ENCODE data around the gene IL1RAPL1. TPM values are rescaled to one million over a fixed set of nuclear protein-coding genes. Genes with fewer than 3 reads are reported as not detected.

IL1RAPL1 gene
- total and polyA plus RNA-seq, 4 experiments from 2014 or later: not detected

- CTCF ChIA-PET (ENCODE audit: partially characterized antibody): no interaction called here
- H3K27ac Mint-ChIP-seq: no peak overlapping the region
These were observed 1047.3 kb downstream of the IL1RAPL1 start for GRCh38 chrX:29634516-29634915.

GRCh38 chrX:29636331-29636730, 1049.1 kb downstream of the IL1RAPL1 start:
- H3K36me3 ChIP-seq (ENCODE audit: insufficient read depth, low read length): no peaks in the 10 kb centered on the region
- H3K4me1 Mint-ChIP-seq: no peaks in the 10 kb centered on the region
- POLR2A ChIA-PET (ENCODE audit: partially characterized antibody): no interaction called here
- CTCF ChIA-PET (ENCODE audit: partially characterized antibody): no interaction called here
- no peak overlapping the region for H3K27ac Mint-ChIP-seq
- H3K36me3 Mint-ChIP-seq: no peaks in the 10 kb centered on the region
- no peak overlapping the region for H3K4me3 Mint-ChIP-seq
- H3K4me3 ChIP-seq (ENCODE audit: low read length in 2 of 2): no peak overlapping the region
- H3K27me3 Mint-ChIP-seq: no peaks in the 10 kb centered on the region
- no peak overlapping the region for H3K27ac ChIP-seq (ENCODE audit: low read depth, low read length)
- intact Hi-C loops (cut with micrococcal nuclease): no loop called here
- peaks cover 0 to 7% (median 0%) of the 10 kb centered on the region in 8 donors for H3K9me3 Mint-ChIP-seq
- H3K4me1 ChIP-seq (ENCODE audit: insufficient read depth, low read length): no peaks in the 10 kb centered on the region
- no peaks in the 10 kb centered on the region for H3K9me3 ChIP-seq (ENCODE audit: control insufficient read depth in 1 of 2, low read length in 2 of 2)
- no peaks in the 10 kb centered on the region for H3K27me3 ChIP-seq (ENCODE audit: insufficient read depth, low read length)
- no peak for DNase-seq

More at GRCh38 chrX:29634516-29634915, 1047.3 kb downstream of the IL1RAPL1 start:
- Mint-ChIP-seq H3K27me3 (no peaks in the 10 kb centered on the region), H3K9me3 (peaks cover 0 to 7% (median 0%) of the 10 kb centered on the region in 8 donors), H3K36me3 (no peaks in the 10 kb centered on the region), H3K4me3 (no peak overlapping the region), H3K4me1 (no peaks in the 10 kb centered on the region)
- intact Hi-C loops (cut with micrococcal nuclease): no loop called here
- Histone ChIP-seq H3K4me3 (ENCODE audit: low read length in 2 of 2) (no peak overlapping the region), H3K4me1 (ENCODE audit: insufficient read depth, low read length) (no peaks in the 10 kb centered on the region), H3K36me3 (ENCODE audit: insufficient read depth, low read length) (no peaks in the 10 kb centered on the region), H3K9me3 (ENCODE audit: control insufficient read depth in 1 of 2, low read length in 2 of 2) (no peaks in the 10 kb centered on the region), H3K27ac (ENCODE audit: low read depth, low read length) (no peak overlapping the region), H3K27me3 (ENCODE audit: insufficient read depth, low read length) (no peaks in the 10 kb centered on the region)
- POLR2A ChIA-PET (ENCODE audit: partially characterized antibody): no interaction called here
- DNase-seq: no peak

- DNase-seq: no peak
- Histone ChIP-seq H3K27me3 (ENCODE audit: insufficient read depth, low read length) (no peaks in the 10 kb centered on the region), H3K4me3 (ENCODE audit: low read length in 2 of 2) (no peak overlapping the region), H3K27ac (ENCODE audit: low read depth, low read length) (no peak overlapping the region), H3K9me3 (ENCODE audit: control insufficient read depth in 1 of 2, low read length in 2 of 2) (no peaks in the 10 kb centered on the region), H3K36me3 (ENCODE audit: insufficient read depth, low read length) (no peaks in the 10 kb centered on the region), H3K4me1 (ENCODE audit: insufficient read depth, low read length) (no peaks in the 10 kb centered on the region)
- Mint-ChIP-seq H3K36me3 (peaks cover 0 to 1% of the 10 kb centered on the region in 2 donors), H3K9me3 (peaks cover 0 to 14% (median 4%) of the 10 kb centered on the region in 8 donors), H3K27me3 (no peaks in the 10 kb centered on the region), H3K4me1 (no peaks in the 10 kb centered on the region), H3K27ac (no peak overlapping the region), H3K4me3 (no peak overlapping the region)
- ChIA-PET CTCF (ENCODE audit: partially characterized antibody) (no interaction called here), POLR2A (ENCODE audit: partially characterized antibody) (no interaction called here)
- intact Hi-C loops (cut with micrococcal nuclease): no loop called here
These were observed 1052.9 kb downstream of the IL1RAPL1 start for GRCh38 chrX:29640106-29640505.

GRCh38 chrX:29641461-29641860, 1054.2 kb downstream of the IL1RAPL1 start:
- Histone ChIP-seq H3K36me3 (ENCODE audit: insufficient read depth, low read length) (no peaks in the 10 kb centered on the region), H3K27me3 (ENCODE audit: insufficient read depth, low read length) (no peaks in the 10 kb centered on the region), H3K4me3 (ENCODE audit: low read length in 2 of 2) (no peak overlapping the region), H3K9me3 (ENCODE audit: control insufficient read depth in 1 of 2, low read length in 2 of 2) (no peaks in the 10 kb centered on the region), H3K4me1 (ENCODE audit: insufficient read depth, low read length) (no peaks in the 10 kb centered on the region), H3K27ac (ENCODE audit: low read depth, low read length) (no peak overlapping the region)
- peaks cover 0 to 1% of the 10 kb centered on the region in 2 donors for H3K36me3 Mint-ChIP-seq
- no peaks in the 10 kb centered on the region for H3K4me1 Mint-ChIP-seq
- H3K27me3 Mint-ChIP-seq: no peaks in the 10 kb centered on the region
- POLR2A ChIA-PET (ENCODE audit: partially characterized antibody): no interaction called here
- H3K27ac Mint-ChIP-seq: no peak overlapping the region
- intact Hi-C loops (cut with micrococcal nuclease): no loop called here
- peaks cover 0 to 14% (median 6%) of the 10 kb centered on the region in 8 donors for H3K9me3 Mint-ChIP-seq
- H3K4me3 Mint-ChIP-seq: no peak overlapping the region
- CTCF ChIA-PET (ENCODE audit: partially characterized antibody): no interaction called here
- no peak for DNase-seq

- peaks cover 0 to 14% (median 8%) of the 10 kb centered on the region in 8 donors for H3K9me3 Mint-ChIP-seq
- no peaks in the 10 kb centered on the region for H3K27me3 Mint-ChIP-seq
- ChIA-PET POLR2A (ENCODE audit: partially characterized antibody) (no interaction called here), CTCF (ENCODE audit: partially characterized antibody) (no interaction called here)
- no peak for DNase-seq
- peaks cover 0 to 1% of the 10 kb centered on the region in 2 donors for H3K36me3 Mint-ChIP-seq
- no peaks in the 10 kb centered on the region for H3K4me1 Mint-ChIP-seq
- H3K4me1 ChIP-seq (ENCODE audit: insufficient read depth, low read length): no peaks in the 10 kb centered on the region
- intact Hi-C loops (cut with micrococcal nuclease): no loop called here
- no peaks in the 10 kb centered on the region for H3K9me3 ChIP-seq (ENCODE audit: control insufficient read depth in 1 of 2, low read length in 2 of 2)
- no peak overlapping the region for H3K4me3 ChIP-seq (ENCODE audit: low read length in 2 of 2)
- no peak overlapping the region for H3K4me3 Mint-ChIP-seq
- H3K36me3 ChIP-seq (ENCODE audit: insufficient read depth, low read length): no peaks in the 10 kb centered on the region
- H3K27ac Mint-ChIP-seq: no peak overlapping the region
- no peak overlapping the region for H3K27ac ChIP-seq (ENCODE audit: low read depth, low read length)
- no peaks in the 10 kb centered on the region for H3K27me3 ChIP-seq (ENCODE audit: insufficient read depth, low read length)
These were observed 1055.9 kb downstream of the IL1RAPL1 start for GRCh38 chrX:29643181-29643580.

- POLR2A ChIA-PET (ENCODE audit: partially characterized antibody): no interaction called here
- H3K4me1 Mint-ChIP-seq: no peaks in the 10 kb centered on the region
- Histone ChIP-seq H3K9me3 (ENCODE audit: control insufficient read depth in 1 of 2, low read length in 2 of 2) (no peaks in the 10 kb centered on the region), H3K27me3 (ENCODE audit: insufficient read depth, low read length) (no peaks in the 10 kb centered on the region), H3K27ac (ENCODE audit: low read depth, low read length) (no peak overlapping the region), H3K36me3 (ENCODE audit: insufficient read depth, low read length) (no peaks in the 10 kb centered on the region), H3K4me3 (ENCODE audit: low read length in 2 of 2) (no peak overlapping the region), H3K4me1 (ENCODE audit: insufficient read depth, low read length) (no peaks in the 10 kb centered on the region)
- no peak for DNase-seq
- H3K36me3 Mint-ChIP-seq: no peaks in the 10 kb centered on the region
- CTCF ChIA-PET (ENCODE audit: partially characterized antibody): no interaction called here
- H3K27ac Mint-ChIP-seq: no peak overlapping the region
- no peak overlapping the region for H3K4me3 Mint-ChIP-seq
- intact Hi-C loops (cut with micrococcal nuclease): no loop called here
- no peaks in the 10 kb centered on the region for H3K27me3 Mint-ChIP-seq
- H3K9me3 Mint-ChIP-seq: peaks cover 0 to 17% (median 6%) of the 10 kb centered on the region in 8 donors
These were observed 1060.9 kb downstream of the IL1RAPL1 start for GRCh38 chrX:29648161-29648560.

- DNase-seq: no peak
- Histone ChIP-seq H3K27me3 (ENCODE audit: insufficient read depth, low read length) (no peaks in the 10 kb centered on the region), H3K27ac (ENCODE audit: low read depth, low read length) (no peak overlapping the region), H3K36me3 (ENCODE audit: insufficient read depth, low read length) (no peaks in the 10 kb centered on the region), H3K4me1 (ENCODE audit: insufficient read depth, low read length) (no peaks in the 10 kb centered on the region), H3K9me3 (ENCODE audit: control insufficient read depth in 1 of 2, low read length in 2 of 2) (no peaks in the 10 kb centered on the region), H3K4me3 (ENCODE audit: low read length in 2 of 2) (no peak overlapping the region)
- Mint-ChIP-seq H3K27ac (no peak overlapping the region), H3K9me3 (peaks cover 0 to 5% (median 0%) of the 10 kb centered on the region in 8 donors), H3K4me3 (no peak overlapping the region), H3K36me3 (no peaks in the 10 kb centered on the region), H3K4me1 (no peaks in the 10 kb centered on the region), H3K27me3 (no peaks in the 10 kb centered on the region)
- ChIA-PET POLR2A (ENCODE audit: partially characterized antibody) (no interaction called here), CTCF (ENCODE audit: partially characterized antibody) (no interaction called here)
- intact Hi-C loops (cut with micrococcal nuclease): no loop called here
These were observed 1065.2 kb downstream of the IL1RAPL1 start for GRCh38 chrX:29652484-29652883.

- no peak overlapping the region for H3K4me3 Mint-ChIP-seq
- Histone ChIP-seq H3K27me3 (ENCODE audit: insufficient read depth, low read length) (no peaks in the 10 kb centered on the region), H3K9me3 (ENCODE audit: control insufficient read depth in 1 of 2, low read length in 2 of 2) (no peaks in the 10 kb centered on the region), H3K36me3 (ENCODE audit: insufficient read depth, low read length) (no peaks in the 10 kb centered on the region), H3K4me3 (ENCODE audit: low read length in 2 of 2) (no peak overlapping the region), H3K27ac (ENCODE audit: low read depth, low read length) (no peak overlapping the region), H3K4me1 (ENCODE audit: insufficient read depth, low read length) (no peaks in the 10 kb centered on the region)
- no peaks in the 10 kb centered on the region for H3K27me3 Mint-ChIP-seq
- intact Hi-C loops (cut with micrococcal nuclease): no loop called here
- no peaks in the 10 kb centered on the region for H3K4me1 Mint-ChIP-seq
- peaks cover 0 to 5% (median 0%) of the 10 kb centered on the region in 8 donors for H3K9me3 Mint-ChIP-seq
- no peak overlapping the region for H3K27ac Mint-ChIP-seq
- ChIA-PET POLR2A (ENCODE audit: partially characterized antibody) (no interaction called here), CTCF (ENCODE audit: partially characterized antibody) (no interaction called here)
- no peaks in the 10 kb centered on the region for H3K36me3 Mint-ChIP-seq
- DNase-seq: no peak
These were observed 1066.5 kb downstream of the IL1RAPL1 start for GRCh38 chrX:29653721-29654120.

Measured in CD4-positive, alpha-beta memory T cell (primary cell).